ENCODE results near the gene PNMA1. TPM values are rescaled to one million over a fixed set of nuclear protein-coding genes. Genes with fewer than 3 reads are reported as not detected.

PNMA1 gene
- total RNA-seq, 1 donor from 2014 or later, result 12.9 TPM

DNA sequence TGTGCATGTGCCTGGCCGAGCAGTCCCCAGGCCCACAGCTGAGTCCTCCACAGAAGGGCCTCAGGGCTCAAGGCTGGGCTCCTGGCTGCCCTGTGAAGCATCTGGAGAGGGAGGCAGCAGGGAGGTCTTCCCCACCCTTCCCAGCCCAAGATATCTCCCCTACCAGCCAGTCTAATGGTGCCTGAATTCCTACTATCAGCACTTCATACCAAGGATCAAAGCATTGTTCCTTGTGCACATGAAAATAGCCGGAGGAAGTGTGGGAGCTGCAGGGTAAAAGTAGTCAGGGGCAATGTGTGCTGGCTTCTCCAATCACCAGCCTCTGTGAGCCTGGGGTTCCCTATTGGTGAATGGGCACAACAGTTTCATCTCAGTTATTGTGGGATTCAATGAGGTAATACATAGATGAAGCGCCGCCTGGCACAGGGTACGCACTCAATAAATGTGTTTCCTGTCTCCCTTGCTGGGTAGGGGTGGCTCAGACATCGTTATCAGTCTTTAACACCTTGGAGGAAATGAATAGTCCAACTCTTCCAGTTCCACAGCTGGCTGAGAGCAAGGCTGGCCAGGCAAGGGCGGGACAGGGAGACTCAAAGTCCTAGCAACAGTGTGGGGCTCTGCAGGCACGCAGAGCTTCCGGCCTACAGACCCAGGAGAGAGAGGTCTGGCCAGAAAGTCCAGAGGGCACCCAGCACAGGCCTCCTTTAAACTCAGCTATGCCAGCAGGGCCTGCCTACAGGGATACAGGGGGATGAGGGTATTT is 39.1 kb upstream of the PNMA1 start:
- intact Hi-C loops (cut with DNase I), result loop anchor here (5.0 kb wide), 1 partner anchor 34 kb away; no protein-coding TSS in a partner anchor
- ATAC-seq (ENCODE audit: poor library complexity), result peak; percentile 21
- peak; percentile 74 for DNase-seq

DNA sequence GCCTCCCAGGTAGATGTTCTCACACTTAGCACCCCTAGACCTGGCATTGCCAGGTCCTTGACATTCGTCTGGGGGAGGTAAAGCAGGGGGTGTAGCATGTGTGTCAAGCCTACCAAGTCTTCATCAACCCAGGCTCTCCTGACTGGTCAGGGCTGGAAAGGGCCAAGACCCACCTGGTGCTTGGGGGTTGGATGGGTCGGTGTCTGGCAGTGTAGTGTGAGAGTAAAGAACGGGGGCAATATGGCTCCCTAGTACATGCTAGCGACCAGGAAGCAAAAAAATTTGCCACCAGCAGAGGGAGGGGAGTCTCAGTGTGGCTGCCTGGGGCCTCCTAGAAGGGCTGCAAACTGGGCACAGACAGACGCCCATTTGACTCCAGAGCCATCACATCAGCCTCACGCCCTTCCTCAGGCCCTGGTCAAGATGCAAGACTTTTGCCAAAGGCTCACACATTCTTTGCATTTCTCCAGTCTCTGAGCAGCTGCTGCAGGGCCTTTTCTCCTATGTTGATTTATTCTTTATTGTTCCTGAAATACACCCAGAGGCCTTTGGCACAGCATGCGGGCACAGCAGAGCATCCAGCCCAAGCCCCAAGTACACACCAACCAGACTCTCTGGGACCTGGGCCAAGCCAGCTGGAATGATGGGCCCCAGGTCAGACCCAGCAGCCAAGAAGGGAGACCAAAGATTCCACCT is 38.3 kb upstream of the PNMA1 start:
- ATAC-seq (ENCODE audit: poor library complexity) (peak; percentile 69), DNase-seq (peak; percentile 90)
- intact Hi-C loops (cut with DNase I), result loop anchor here (5.0 kb wide), 1 partner anchor 35 kb away; no protein-coding TSS in a partner anchor

DNA sequence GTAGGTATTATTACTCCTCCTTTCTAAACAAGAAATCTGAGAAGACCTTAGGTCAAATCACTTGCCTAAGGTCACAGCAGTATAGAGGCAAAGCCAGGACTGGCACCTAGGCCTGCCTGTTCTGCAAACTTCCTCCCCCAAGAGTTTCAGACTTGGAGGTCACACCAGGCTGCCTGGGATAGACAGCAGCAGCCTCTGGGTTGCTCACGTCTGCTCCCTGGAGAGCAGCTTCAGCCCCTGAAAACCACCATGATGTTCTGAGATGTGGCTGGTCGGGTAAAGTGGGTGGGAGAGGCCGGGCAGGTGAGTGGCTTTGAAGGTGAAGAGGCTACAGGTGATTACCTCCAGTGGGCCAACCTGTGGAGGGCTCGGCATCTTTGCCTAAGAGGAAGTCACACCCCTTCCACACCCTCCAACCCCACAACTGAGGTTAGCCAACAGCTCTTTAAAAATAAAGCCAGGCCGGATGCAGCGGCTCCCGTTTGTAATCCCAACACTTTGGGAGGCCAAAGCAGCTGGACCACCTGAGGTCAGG is 37.0 kb upstream of the PNMA1 start:
- DNase-seq (no peak), ATAC-seq (ENCODE audit: poor library complexity) (no peak)
- intact Hi-C loops (cut with DNase I), result loop anchor here (5.0 kb wide), 1 partner anchor 36 kb away; no protein-coding TSS in a partner anchor

DNA sequence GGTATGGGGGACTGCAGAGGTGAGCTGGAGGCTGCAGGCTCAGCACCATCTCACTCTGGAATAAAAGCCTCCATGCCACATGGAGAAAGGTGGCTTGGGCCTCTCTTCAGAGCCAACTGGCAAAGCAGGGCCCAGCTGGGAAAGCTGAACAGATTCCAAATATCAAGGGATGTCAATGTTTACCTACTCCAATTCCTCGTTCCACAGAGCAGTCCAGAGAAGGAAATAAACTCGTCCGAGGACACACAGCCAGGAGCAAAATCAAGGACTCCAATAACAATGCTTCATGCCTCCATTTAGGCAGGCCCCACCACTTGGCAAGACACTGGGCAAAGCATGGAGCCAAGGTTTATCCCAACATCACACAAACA is 36.3 kb upstream of the PNMA1 start:
- ATAC-seq (ENCODE audit: poor library complexity) (no peak), DNase-seq (no peak)
- intact Hi-C loops (cut with DNase I), result loop anchor here (5.0 kb wide), 1 partner anchor 37 kb away; no protein-coding TSS in a partner anchor

DNA sequence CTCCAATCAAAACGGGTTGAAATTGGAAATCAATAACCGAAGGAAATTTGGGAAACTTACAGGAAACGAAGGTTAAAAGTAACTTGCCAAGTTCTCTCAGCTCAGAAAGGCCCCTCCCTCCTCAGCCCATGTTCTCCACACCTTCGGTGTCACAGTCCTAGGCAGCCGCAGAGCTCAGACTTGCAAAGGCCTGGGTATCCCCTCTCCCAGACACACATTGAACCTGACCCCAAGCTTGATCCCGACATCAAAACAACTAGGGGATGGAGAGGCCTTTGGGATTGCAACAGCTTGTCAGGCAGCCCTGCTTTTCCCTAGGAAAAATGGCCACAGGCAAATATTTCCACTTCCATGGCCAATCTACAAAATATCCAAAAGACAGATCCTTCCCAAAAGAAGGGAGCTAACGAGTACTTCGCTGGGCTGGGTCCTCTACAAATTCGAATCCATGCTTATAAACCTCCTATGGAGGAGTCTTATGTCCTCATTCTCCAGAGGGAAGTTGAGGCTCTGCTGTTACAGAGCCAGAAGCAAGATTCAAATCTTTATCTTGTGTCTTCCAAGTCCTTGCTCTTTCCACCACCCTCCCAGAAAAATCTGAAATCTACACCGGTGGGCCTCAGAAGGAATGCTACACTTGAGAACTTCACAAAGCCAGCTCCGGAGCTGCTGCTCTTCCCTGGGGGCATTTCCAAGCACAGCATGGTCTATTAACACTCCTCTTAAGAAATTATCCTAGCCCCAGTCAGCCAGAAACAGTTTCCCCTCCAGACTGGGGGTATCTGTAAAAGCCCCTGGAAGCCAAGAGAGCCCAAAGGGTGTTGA is 35.7 kb upstream of the PNMA1 start:
- no peak for DNase-seq
- ATAC-seq (ENCODE audit: poor library complexity), result no peak
- intact Hi-C loops (cut with DNase I), result loop anchor here (5.0 kb wide), 1 partner anchor 37 kb away; no protein-coding TSS in a partner anchor

DNA sequence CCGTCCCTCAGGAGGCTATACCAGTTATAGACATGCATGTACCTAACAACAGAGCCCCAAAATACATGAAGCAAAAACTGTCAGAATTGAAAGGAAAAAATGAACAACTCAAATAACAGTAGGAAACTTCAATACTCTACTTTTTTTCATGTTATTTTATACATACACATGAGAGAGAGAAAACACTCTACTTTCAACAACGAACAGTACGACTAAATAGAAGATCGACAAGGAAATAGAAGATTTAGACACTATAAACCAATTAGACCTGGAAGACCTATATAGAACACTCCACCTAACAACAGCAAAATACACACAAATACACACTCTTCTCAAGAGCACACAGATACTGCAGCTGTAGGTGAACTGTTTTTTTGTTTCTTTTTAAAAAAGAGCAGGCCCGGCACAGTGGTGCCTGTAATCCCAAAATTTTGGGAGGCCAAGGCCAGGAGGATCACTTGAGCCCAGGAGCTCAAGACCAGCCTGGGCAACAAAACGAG is 34.7 kb upstream of the PNMA1 start:
- intact Hi-C loops (cut with DNase I), result no loop called here
- DNase-seq, result no peak
- ATAC-seq (ENCODE audit: poor library complexity), result no peak

DNA sequence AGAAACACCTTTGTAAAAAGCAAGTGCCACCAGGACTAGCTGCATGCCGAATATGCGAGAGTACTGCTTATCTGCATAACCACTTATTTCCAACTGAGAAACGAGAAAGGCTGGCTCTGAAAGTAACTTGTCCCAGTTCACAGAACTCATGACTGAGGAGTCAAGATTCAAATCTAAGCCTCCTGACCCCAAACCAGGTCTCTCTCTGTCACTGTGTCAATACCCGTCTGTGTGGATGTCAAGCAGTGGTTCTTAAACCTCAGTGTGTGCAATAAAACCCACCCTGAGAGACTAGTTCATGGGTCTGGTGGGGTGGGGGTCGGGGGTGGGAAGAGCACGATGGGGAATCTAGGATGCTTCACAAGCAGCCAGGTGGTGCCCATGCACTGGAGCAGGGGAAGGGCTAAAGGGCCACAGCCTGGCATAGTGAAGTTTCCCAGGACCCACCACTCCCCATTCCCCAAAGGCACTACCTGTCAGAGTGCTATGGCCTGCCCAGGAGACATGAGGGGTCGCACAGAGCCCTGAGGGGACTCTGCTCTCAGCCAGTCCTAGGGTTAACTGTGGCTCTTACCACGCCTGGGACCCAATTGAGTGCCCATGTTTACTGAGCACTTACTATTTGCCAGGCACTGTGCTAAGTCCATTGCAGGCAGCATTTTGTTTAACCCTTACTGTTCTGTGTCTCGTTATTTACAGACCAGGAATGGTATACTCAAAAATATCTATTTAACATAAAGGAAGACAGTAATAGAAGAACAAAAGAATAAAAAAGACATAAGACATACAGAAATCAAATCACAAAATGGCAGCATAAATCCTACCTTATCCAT is 33.4 kb upstream of the PNMA1 start:
- DNase-seq (no peak), ATAC-seq (ENCODE audit: poor library complexity) (no peak)
- intact Hi-C loops (cut with DNase I), result no loop called here

DNA sequence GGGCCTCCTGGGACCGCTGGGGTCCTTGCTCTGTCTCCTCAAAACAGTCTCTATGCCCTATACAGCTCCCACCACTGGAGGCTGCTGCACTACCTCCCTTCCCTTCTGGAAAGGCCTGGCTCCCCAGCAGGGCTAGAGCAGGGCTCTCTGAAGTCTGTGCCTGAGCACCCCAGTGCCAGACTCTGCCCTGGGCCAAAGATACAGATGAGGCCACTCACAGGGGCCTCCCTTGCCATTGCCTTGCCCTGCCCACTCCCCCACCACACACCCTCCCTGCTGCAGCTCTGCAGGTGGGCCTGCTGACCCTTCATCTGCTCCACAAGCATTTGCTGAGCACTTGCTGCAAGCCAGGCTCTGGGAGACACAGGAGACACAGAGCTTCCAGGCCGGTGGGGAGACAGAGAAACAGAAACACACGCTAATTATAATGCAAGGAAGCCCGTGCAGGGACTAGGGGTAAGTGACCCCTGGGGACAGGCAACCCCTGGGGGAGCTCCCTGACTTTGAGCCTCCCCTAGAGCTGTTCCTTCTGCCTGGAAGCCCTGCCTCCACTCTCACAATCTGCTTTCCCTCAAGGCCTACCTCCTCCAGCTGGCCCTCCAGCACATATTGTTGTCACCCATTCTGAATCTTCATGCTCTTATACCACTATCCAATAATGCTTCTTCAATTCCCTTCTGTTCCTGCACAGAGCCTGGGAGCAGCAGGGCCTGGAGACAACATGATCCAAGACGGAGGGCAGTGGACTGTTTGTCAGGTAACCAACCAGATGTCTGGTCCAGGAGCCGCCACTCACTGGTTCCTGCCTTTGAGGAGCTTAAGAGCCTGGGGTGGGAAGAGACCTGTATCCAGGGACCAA is 32.6 kb upstream of the PNMA1 start:
- intact Hi-C loops (cut with DNase I), result no loop called here
- no peak for DNase-seq
- ATAC-seq (ENCODE audit: poor library complexity), result peak; percentile 9

DNA sequence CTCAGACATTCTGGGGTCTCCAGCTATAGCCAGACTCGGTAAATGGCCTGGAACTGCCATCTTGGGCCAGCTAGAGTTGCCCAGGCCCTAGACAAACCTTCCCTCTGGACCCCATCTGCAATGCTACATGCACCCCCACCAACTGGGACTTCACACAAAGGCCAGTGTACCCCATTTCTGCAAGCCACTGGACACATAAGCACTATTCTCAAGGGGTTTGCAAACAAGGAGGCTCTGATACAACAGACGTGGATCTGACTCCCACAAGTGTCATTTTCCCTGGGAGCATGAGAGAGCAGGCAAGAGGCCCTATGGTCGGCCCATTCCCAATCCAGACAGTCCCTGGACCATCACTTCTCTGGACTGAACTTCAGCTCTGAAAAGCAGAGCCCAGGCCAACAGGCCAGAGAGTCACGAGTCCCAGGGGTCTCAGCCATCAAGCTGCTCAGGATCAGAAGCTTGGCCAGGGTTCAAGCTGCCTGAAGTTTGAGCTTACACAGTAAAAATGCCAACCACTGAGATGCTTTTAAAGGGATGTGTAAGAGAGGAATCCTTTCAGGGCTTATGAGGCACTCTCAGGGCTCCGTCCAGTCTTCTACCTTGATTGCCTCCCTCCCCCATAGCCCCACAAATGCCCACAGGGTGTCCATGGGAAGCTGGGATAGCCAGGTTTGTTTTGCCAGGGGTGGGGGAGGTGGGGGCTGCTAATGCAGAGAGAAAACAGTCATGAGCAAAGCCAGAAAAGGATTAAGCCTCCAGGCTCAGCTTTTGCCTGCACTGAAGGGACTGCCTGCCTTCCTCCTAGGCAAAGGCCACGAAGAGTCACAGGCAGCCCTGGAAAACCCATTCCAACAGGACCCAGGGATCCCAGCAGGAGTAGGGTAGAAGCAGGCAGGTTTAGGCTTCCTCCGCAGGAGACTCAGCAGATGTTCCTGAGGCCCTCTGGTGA is 31.7 kb upstream of the PNMA1 start:
- no peak for DNase-seq

DNA sequence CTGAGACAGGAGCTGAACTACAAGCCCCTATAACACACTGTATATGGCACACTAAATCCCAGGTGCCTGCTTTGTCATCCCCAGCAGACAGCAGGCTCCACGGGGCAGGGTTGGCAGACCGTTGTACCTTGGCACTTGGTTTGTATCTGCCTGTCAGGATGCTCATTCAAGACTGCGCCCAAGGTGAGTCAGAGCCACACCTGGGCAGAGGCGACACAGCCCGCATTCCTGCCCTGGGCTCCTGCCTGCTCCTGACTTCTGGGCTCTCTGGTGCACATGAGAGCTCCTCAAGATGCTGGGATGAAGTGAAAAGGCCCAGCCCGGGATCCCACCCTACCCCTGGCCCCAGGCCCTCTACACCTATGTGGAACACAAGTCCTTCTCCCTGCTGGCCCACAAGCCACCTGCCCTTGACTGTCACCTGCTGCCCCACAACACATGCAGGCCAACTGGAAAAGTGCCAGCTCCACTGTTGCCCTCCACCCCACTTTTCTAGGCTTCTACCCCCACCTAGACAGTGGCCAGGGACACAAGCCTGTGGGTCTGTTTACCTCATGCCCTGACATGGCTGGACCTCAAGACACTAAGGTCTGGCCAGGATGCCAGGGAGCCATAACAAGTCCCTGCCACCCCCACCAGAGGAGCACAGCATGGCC is 30.8 kb upstream of the PNMA1 start:
- intact Hi-C loops (cut with DNase I), result no loop called here
- ATAC-seq (ENCODE audit: poor library complexity), result no peak
- no peak for DNase-seq

More for the DNA sequence above, 31.7 kb upstream of the PNMA1 start:
- no peak for ATAC-seq (ENCODE audit: poor library complexity)
- intact Hi-C loops (cut with DNase I), result no loop called here

DNA sequence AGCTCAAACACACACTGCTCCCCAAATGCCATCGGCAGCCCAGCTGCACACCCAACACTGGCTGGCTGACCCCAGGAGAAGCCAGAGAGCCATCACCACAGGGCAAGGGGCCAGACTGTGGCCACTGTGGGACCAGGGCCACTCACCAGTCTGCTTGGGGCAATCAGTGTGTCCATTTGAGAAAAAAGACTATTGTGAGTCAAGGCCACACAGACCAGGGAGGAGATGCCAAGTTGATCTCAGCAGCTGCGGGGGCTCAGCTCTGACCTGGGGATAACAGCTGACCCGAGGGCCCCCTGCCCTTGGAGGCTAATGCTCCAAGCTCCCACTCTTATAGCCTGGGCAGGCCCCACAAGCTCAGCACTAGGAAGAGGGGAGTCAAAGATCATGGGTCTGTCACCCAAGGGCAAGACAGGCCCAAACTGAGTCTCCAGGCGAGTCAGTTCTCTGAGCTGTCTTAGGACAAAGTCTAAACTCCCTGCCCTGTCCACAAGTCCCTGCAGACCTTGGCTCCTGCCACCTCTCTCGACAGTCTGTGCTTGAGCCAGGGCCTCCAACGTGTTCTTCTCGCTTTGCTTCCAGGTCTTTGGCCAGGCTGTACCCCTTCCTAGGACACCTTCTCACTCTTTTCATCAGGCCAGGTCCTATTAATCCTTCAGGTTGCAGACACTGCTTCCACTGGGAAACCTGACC is 30.1 kb upstream of the PNMA1 start:
- intact Hi-C loops (cut with DNase I), result no loop called here
- DNase-seq, result no peak
- ATAC-seq (ENCODE audit: poor library complexity), result no peak

DNA sequence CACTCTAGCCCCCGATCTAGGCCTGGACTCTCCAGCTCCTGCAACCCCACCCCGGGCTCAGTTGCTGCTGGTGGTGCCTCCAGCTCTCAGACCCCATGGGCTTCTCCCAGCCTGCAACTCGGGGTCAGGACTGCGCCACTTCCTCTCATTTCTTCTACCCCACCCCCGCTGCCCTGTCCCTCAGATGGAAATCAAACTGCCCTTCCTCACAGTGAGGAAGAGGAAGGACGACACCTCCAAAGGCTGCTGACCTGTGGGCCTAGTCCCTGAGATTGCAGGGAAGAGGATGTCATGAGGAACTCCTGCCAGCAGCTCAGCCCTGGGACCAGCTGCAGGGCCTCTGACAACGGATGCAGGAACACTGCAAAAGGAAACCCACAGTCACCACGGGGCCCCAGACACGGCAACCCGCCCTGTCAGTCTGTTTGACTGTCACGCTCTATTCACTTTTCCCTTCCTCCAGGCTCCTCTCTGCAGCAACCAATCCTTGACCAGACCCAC is 29.3 kb upstream of the PNMA1 start:
- intact Hi-C loops (cut with DNase I), result no loop called here
- DNase-seq (peak; percentile 78), ATAC-seq (ENCODE audit: poor library complexity) (peak; percentile 16)

DNA sequence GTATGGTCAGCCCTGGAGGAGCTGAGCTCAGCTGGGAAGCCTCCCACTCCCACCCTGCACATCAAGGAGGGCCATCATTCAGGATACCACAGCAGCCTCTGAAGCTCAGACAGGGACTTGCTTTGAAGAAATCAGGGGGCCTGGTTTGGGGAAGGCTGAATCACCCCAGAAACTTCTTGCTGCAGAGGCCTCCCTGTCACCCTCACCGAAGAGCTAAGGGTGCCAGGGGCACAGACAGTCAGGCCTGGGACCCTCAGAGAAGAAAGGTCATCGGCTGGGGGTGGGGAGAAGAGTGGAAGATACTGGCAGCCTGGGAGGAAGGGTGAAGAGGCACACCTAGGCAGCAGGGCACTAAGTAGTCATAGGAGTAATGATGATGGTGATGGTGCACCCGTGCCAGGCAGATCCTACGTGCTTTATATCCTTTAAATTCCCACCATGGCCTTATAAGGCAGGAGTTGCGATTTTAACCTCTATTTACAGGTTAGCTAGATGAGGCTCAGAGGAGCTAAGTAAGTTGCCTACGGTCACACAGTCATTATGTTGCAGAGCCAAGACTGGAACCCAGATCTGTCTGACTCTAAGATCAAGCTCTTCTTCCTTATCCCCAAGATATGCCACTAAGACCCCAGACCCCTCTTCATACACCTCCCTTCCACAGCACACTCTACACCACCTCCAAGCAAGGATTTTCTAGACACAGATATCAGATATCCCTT is 28.5 kb upstream of the PNMA1 start:
- no peak for ATAC-seq (ENCODE audit: poor library complexity)
- DNase-seq, result no peak
- intact Hi-C loops (cut with DNase I), result no loop called here

DNA sequence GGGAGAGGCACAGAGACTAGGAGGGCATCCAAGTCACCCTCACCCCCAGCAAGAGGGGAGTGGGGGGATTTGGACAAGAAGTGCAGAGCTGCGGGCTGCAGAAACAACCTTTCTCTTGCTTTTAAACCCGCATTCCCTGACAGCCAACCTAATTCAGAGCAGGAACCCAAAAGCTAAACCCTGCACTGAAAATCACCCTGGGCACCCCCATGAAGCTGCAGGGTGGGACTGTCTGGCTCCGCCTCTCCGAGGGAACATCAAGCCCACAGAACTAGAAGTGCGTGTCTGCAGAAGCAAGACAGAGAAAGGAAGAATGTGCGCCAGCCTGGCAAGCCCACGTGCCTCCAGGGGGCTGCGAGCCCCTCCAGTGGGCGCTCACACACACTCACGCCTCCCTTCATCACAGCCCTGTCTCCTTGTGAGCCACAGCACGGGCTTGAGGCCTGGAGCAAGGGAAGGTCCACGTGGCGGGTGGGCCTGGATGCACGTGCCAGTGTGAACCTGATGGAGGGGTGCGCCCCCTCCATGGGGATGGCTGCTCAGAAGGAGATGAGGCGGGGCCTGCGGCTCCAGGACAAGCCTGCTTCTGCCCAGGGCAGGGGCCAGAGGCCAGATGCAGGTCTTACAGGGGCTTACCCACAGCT is 27.8 kb upstream of the PNMA1 start:
- ATAC-seq (ENCODE audit: poor library complexity), result peak; percentile 0

More for the DNA sequence above, 27.8 kb upstream of the PNMA1 start:
- peak; percentile 42 for DNase-seq
- intact Hi-C loops (cut with DNase I), result no loop called here

Data from Right ventricle myocardium superior (tissue), 1 donor.